Retinal pigment epithelial cell (primary cell): ENCODE data around the gene RPS19.
"Not testable (repeated sequence)": the region's sequence is repeated elsewhere in the genome, so short reads cannot be mapped to it uniquely, and the experiment has no call there.

Experiments used
- DNase-seq: peaks from one replicate; pipeline ENCODE4 v3.0.0-alpha.2; 2010; ENCODE audit warnings: low read depth
- H3K4me3 ChIP-seq: 2 replicates; pipeline ENCODE4 v1.5.1; 2011; ENCODE audit warnings: mild to moderate bottlenecking, low read length, control low read depth, moderate library complexity
- TF ChIP-seq, protein P1 (sequence below): conservative IDR thresholded peaks from 2 replicates; pipeline ENCODE4 v1.5.1; 2011; ENCODE audit warnings: low read depth, low read length, control low read depth, inconsistent platforms

The RPS19 gene

DNA sequence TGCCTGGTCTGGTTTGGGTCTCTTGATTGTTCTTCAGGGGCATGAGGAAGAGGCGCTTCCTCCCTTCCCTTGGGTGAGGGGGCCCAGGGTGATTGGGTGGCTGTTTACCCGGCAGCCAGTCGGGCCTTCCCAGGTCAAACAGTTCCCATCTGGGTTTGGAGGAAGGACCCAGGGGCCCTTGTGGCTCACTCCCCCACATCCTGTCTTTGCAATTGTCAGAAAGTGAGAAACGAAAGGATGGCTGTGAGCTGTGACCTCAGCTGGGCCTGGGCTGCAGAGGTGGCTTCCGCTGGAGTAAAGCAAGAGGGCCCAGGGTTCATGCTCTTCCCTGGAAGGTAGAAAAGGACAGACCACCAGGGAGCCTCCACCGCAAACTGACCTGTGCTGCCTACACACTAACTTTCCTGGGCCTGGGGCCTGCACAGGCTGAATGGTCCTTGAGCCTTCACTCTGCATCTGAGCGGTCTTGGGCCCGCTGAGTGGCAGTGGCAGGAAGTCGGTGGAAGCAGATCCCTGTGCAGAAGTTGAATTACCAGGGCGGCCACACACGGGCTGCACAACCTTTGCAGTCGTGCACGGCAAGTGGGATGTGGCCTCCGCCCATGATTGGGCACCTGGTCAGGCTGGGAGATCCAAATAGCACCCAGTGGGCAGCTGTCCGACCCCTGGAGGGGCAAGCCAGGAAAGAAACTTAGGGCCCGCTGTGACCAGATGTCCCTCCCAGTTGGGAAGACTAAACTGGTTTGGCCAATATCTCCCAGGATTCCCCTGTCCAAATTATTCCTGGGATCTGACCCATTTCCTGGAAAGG lies 11.7 kb downstream of the RPS19 start:
- no peak overlapping the region for H3K4me3 ChIP-seq
- DNase-seq = no peak
- TF ChIP-seq, protein P1, sequence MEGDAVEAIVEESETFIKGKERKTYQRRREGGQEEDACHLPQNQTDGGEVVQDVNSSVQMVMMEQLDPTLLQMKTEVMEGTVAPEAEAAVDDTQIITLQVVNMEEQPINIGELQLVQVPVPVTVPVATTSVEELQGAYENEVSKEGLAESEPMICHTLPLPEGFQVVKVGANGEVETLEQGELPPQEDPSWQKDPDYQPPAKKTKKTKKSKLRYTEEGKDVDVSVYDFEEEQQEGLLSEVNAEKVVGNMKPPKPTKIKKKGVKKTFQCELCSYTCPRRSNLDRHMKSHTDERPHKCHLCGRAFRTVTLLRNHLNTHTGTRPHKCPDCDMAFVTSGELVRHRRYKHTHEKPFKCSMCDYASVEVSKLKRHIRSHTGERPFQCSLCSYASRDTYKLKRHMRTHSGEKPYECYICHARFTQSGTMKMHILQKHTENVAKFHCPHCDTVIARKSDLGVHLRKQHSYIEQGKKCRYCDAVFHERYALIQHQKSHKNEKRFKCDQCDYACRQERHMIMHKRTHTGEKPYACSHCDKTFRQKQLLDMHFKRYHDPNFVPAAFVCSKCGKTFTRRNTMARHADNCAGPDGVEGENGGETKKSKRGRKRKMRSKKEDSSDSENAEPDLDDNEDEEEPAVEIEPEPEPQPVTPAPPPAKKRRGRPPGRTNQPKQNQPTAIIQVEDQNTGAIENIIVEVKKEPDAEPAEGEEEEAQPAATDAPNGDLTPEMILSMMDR = no peak

- DNase-seq = no peak
- no peak overlapping the region for H3K4me3 ChIP-seq
- TF ChIP-seq, protein P1 = no peak
Observed at GRCh38 chr19:41872384-41872774, 12.3 kb downstream of the RPS19 start.

- no peak for DNase-seq
- no peak overlapping the region for H3K4me3 ChIP-seq
- TF ChIP-seq, protein P1 = peak; percentile 82
Observed at GRCh38 chr19:41872775-41873647, 13.0 kb downstream of the RPS19 start.

- not testable (repeated sequence) for DNase-seq, H3K4me3 ChIP-seq
Observed at GRCh38 chr19:41875973-41876372, 15.9 kb downstream of the RPS19 start.

DNA sequence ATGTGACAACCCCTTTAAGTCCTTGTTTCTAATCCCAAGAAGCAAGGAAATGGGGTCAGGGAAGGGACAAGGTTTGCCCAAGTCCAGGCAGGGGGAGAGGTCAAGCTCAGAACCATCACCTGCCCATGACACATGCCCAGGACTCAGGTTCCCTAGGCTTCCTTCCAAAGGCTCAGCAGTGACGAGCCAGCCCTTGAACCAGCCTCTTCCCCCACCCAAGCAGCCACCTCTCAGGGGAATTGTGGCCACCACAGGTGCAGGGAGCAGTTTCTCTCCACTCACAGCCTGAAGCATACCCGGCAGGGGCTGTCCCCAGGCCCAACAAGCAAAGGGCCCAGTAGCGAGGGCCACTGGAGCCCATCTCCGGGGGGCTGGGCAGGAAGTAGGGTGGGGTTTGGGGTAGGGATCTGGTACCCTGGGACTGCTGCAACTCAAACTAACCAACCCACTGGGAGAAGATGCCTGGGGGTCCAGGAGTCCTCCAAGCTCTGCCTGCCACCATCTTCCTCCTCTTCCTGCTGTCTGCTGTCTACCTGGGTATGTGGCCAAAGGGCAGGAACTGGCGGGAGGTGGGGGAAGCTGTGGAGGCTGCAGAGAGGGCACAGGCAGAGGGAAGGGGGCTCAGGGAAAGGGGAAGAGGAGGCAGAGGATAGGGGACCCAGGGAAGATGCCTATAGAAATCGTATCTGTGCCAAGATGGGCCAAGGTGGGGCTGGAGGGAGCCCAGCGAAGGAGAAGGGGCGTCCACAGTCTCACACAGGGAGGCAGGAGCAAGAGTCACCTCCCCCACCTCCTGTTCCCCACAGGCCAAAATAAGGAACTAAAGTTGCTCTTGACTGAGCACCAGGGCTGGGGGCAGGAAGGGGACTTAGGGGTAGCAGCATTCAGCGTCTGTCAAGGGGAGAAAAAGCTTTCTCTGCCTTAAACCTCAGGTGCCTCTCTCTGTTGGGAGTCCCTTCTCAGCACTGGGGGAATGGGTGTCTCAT lies 17.1 kb downstream of the RPS19 start, which contains the start of gene CD79A:
TSS of gene CD79A (plus strand) at position 433 of the 986 bp plus-strand sequence. CDS start at position 459, 26 bp downstream.
- TF ChIP-seq, protein P1 = no peak
- DNase-seq = peak; percentile 62
- H3K4me3 ChIP-seq = no peak within 1 kb of the TSS

DNA sequence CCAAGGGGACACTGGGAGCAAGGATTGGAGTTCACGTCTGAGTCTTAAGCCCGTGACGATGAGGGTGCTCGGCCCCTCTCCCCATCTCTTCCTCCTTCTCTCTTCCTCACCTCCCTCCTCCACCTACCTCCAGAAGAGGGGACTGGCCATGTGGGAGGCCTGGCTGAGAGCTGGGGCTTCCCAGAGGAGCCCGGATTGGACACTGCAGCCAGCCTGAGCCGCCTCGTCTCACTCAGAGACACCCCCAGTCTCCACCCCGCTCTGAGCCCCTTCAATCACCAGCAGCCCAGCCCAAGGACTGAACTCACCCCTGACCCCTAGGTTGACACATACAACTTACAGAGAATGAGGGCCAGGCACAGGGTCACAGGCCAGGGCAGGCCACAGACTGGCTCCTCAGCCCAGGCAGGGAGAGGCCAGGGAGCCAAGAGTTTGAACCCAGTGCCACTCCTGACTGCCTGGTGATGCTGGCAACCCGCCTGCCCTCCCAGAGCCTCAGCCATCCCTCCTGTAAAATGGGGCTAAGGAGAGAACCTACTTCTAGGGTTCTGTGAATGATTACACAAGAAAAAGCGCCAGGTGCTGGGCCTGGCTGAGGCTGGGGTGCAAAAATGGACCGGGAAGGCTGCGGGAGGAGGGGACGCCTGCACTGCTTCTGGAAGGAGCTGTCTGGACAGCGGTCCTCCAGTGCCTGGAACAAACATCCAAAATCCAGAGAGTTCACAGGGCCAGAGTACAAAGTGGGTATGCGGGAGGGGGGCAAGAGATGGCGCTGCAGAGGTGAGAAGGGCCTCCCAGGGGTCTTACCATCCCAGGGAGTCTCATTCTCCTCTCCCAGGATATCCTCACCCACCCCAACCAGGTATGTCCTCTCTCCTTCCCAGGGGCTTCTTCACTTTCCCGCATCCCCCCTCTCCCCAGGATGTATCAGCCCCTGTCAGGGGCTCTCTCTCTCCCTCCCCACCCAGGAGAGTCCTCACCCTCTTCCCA lies 18.2 kb downstream of the RPS19 start:
- no peak overlapping the region for H3K4me3 ChIP-seq
- TF ChIP-seq, protein P1 = no peak
- DNase-seq = no peak
